ENCODE data around the gene CYP2R1.

Gene CYP2R1

DNA sequence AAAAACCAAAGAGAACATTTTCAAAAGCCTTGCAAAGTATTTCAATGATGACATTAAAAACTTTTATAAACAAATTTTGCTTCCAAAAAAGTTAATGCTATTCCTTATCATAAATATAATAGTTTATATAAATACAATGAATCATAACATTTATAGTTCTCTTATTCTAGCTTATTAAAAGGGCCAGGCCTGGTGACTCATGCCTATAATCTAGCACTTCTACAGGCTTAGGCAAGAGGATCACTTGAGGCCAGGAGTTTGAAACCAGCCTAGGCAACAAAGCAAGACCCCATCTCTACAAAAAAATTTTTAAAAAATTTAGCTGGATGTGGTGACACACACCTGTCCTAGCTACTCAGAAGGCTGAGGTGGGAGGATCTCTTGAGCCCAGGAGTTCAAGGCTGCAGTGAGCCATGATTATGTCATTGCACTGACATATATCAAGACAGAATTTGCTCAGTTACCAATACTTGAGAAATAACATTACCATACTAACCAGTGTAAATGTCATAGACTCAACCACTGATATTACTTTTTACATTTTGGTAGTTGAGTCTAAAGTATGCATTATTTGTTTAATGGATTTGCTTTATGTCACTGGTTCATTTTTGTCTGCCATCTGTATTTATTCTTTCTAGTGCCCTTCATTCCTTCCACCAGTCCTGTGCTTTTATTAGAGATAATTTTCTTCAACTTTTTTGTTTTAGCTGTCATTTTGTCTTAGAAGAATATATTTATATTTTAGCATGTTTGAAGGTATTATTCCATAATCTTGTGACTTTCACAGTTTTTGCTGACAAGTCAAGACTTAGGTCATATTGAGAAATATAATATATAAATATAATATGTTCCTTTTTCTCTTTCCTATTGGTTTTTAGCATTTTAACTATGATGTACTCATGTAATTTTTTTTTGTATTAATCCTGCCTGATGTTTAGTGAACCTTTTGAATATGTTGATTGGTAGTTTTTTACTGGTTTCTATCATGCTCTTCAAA, 56.2 kb downstream of the CYP2R1 start:
- in situ Hi-C loops (cut with HindIII; ENCODE audit: low sequenced_read_pairs) = no loop called here

All from DLD1 (cell line).